Mesenchymal stem cell (in vitro differentiated cells and primary cell): ENCODE data around the gene GSN. TPM values are rescaled to one million over a fixed set of nuclear protein-coding genes. Genes with fewer than 3 reads are reported as not detected.

ENCODE experiments used
- DNase-seq: peaks from one replicate; pipeline ENCODE4 v3.0.0-alpha.2; 2013
- H2AFZ ChIP-seq: one replicate; pipeline ENCODE4 v1.6.1; 2013; ENCODE audit warnings: low read depth, mild to moderate bottlenecking, control low read depth, inconsistent platforms, low read length, moderate library complexity
- H2AK5ac ChIP-seq: 2 replicates; pipeline ENCODE4 v1.6.1; 2013; ENCODE audit warnings: low read length, moderate library complexity, mild to moderate bottlenecking, inconsistent platforms; ENCODE audit not compliant: severe bottlenecking
- H2BK120ac ChIP-seq: one replicate; pipeline ENCODE4 v1.6.1; 2013; ENCODE audit warnings: low read depth, mild to moderate bottlenecking, inconsistent platforms, low read length, moderate library complexity
- H2BK12ac ChIP-seq, 2 experiments: one replicate each; pipeline ENCODE4 v1.6.1; 2013; ENCODE audit warnings: inconsistent platforms in 2 of 2, low read length in 2 of 2, mild to moderate bottlenecking in 2 of 2, moderate library complexity in 2 of 2, control low read depth in 1 of 2
- H2BK15ac ChIP-seq: one replicate; pipeline ENCODE4 v1.6.1; 2013; ENCODE audit warnings: mild to moderate bottlenecking, low read depth, inconsistent platforms; ENCODE audit not compliant: poor library complexity, severe bottlenecking
- H2BK5ac ChIP-seq: 2 replicates; pipeline ENCODE4 v1.6.1; 2013; ENCODE audit warnings: low read depth, mild to moderate bottlenecking, low read length, control low read depth, inconsistent platforms; ENCODE audit not compliant: poor library complexity, severe bottlenecking
- H3K14ac ChIP-seq, 2 experiments: one replicate each; pipeline ENCODE4 v1.6.1; 2013; ENCODE audit warnings: inconsistent platforms in 2 of 2, low read length in 2 of 2, control low read depth in 1 of 2, mild to moderate bottlenecking in 1 of 2, moderate library complexity in 1 of 2
- H3K18ac ChIP-seq, 2 experiments: one replicate each; pipeline ENCODE4 v1.6.1; 2013; ENCODE audit warnings: inconsistent platforms in 2 of 2, low read length in 2 of 2, control low read depth in 1 of 2, low read depth in 1 of 2, mild to moderate bottlenecking in 1 of 2
- H3K23ac ChIP-seq, 2 experiments: one replicate each; pipeline ENCODE4 v1.6.1; 2013; ENCODE audit warnings: inconsistent platforms in 2 of 2, low read length in 2 of 2, mild to moderate bottlenecking in 2 of 2, moderate library complexity in 2 of 2, control low read depth in 1 of 2
- H3K27ac ChIP-seq: 2 replicates; pipeline ENCODE4 v1.5.1; 2013; ENCODE audit warnings: mild to moderate bottlenecking, moderate library complexity, low read length, control low read depth, inconsistent platforms; ENCODE audit not compliant: poor library complexity, severe bottlenecking
- H3K27me3 ChIP-seq, 2 experiments: 2 replicates each; pipeline versions ENCODE4 v1.6.1 to v1.7.0; 2013; ENCODE audit warnings: low read length in 2 of 2, mild to moderate bottlenecking in 2 of 2, moderate library complexity in 2 of 2, control low read depth in 1 of 2, inconsistent platforms in 1 of 2; ENCODE audit not compliant: control insufficient read depth in 1 of 2, insufficient read depth in 1 of 2
- H3K36me3 ChIP-seq, 2 experiments: 2 replicates each; pipeline versions ENCODE4 v1.6.1 to v1.7.0; 2013; ENCODE audit warnings: low read length in 2 of 2, control low read depth in 1 of 2, inconsistent platforms in 1 of 2, low read depth in 1 of 2, mild to moderate bottlenecking in 1 of 2; ENCODE audit not compliant: insufficient read depth in 2 of 2, control insufficient read depth in 1 of 2
- H3K4ac ChIP-seq, 2 experiments: one replicate each; pipeline ENCODE4 v1.6.1; 2013; ENCODE audit warnings: inconsistent platforms in 2 of 2, low read length in 2 of 2, mild to moderate bottlenecking in 2 of 2, moderate library complexity in 2 of 2, control low read depth in 1 of 2, low read depth in 1 of 2
- H3K4me1 ChIP-seq: 2 replicates; pipeline ENCODE4 v1.6.1; 2013; ENCODE audit warnings: low read depth, low read length, control low read depth; ENCODE audit not compliant: control insufficient read depth, insufficient read depth
- H3K4me2 ChIP-seq: 2 replicates; pipeline ENCODE4 v1.6.1; 2013; ENCODE audit warnings: low read length, mild to moderate bottlenecking, inconsistent platforms; ENCODE audit not compliant: poor library complexity, severe bottlenecking
- H3K4me3 ChIP-seq, 2 experiments: 2 replicates each; pipeline versions ENCODE4 v1.5.1 to v1.7.0; 2013; ENCODE audit warnings: low read length in 2 of 2, mild to moderate bottlenecking in 2 of 2, control low read depth in 1 of 2, low read depth in 1 of 2; ENCODE audit not compliant: insufficient read depth in 1 of 2
- H3K79me1 ChIP-seq: replicated peaks from 2 replicates; pipeline ENCODE4 v1.6.1; 2013; ENCODE audit warnings: mild to moderate bottlenecking, control low read depth, low read length, inconsistent platforms; ENCODE audit not compliant: poor library complexity, severe bottlenecking
- H3K9ac ChIP-seq: 2 replicates; pipeline ENCODE4 v1.7.0; 2013; ENCODE audit warnings: mild to moderate bottlenecking, low read length, moderate library complexity
- H3K9me3 ChIP-seq: 2 replicates; pipeline ENCODE4 v1.7.0; 2013; ENCODE audit warnings: mild to moderate bottlenecking, low read length; ENCODE audit not compliant: control insufficient read depth
- H4K8ac ChIP-seq: one replicate; pipeline ENCODE4 v1.6.1; 2013; ENCODE audit warnings: inconsistent platforms, mild to moderate bottlenecking, low read length, moderate library complexity
- H4K91ac ChIP-seq: one replicate; pipeline ENCODE4 v1.6.1; 2013; ENCODE audit warnings: mild to moderate bottlenecking, low read length, inconsistent platforms
- WGBS: methylation state at CpG from one replicate; pipeline ENCODE4 v1.1.7; 2013; ENCODE audit warnings: mixed read lengths; 5-methylcytosine and 5-hydroxymethylcytosine counted together
- polyA plus RNA-seq, 2 experiments: library from polyadenylated mRNA; stranded (reverse); fragments of 200-250 nt; gene quantifications; one replicate each; pipeline ENCODE4 v1.2.3, GENCODE V29; 2013

GSN gene
- 196 TPM for polyA plus RNA-seq (2013, experiment 1 of 2)
- 192 TPM for polyA plus RNA-seq (2013, experiment 2 of 2)

DNA sequence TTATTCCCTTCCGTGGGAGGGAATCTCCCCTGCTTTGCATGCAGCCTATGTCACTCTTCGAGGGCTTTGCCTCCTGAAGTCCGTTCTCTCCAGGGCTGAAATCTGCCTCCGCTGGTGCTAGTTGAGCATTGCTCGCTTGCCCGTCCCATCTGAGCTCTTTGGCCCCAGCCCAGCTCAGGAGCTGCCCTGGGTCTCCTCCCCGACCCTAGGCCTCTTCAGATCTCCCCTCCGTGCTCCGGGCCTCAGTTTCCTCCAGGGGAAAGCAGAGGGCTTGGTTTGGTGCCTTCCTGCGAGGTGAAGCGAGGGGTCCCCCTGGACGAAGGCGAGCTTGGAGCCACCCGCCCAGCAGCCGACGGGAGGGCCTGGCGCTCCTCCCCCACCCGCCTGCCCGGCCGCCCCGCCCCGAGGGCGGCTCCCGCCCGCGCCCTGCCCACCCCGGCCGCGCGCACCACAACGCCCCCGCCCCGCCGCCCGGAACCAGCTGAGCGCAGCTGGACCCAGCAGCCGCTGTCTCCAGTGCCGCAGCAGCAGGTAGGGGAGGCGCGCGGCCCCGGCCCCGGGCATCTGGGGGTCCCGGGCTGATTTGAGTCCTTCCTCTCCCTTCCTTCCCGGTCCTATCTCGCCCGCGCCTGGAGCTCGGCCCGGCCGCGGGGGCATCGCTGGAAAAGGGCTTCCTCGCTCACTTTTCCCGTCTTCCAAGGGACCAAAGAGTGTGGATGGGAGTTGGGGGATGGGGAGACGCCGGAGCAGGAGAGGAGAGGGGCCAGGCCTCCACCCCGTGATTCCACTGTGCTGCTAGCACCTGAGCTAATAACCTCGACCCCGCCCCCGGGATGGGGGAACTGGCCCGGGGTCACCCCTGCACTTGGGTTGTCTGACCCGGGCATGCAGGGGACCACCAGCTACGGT lies at the start of gene GSN:
Gene GSN, plus strand, starts transcription at position 474 of the 909 bp plus-strand sequence. CDS start 33,810 bp downstream, outside the sequence.
- Histone ChIP-seq H3K23ac (peak within 1 kb of the TSS in 1 of 2 experiments; percentile 25), H2AFZ (no peak within 1 kb of the TSS), H3K14ac (peak within 1 kb of the TSS in 1 of 2 experiments; percentile 90), H3K4me2 (peak within 1 kb of the TSS; percentile 68), H3K36me3 (peaks cover 3 to 4% of the 10 kb centered on the region in 2 experiments), H2BK15ac (peak within 1 kb of the TSS; percentile 85), H3K4ac (peak within 1 kb of the TSS; percentile 61 to 90), H2BK5ac (no peak within 1 kb of the TSS), H3K4me1 (peaks cover 23% of the 10 kb centered on the region), H2BK12ac (peak within 1 kb of the TSS; percentile 11 to 65), H2AK5ac (peak within 1 kb of the TSS; percentile 29), H3K9me3 (no peaks in the 10 kb centered on the region), H3K18ac (peak within 1 kb of the TSS; percentile 69 to 75), H3K79me1 (peaks cover 3% of the 10 kb centered on the region), H4K8ac (peak within 1 kb of the TSS; percentile 85), H4K91ac (peak within 1 kb of the TSS; percentile 46), H3K27ac (peak within 1 kb of the TSS; percentile 89), H2BK120ac (peak within 1 kb of the TSS; percentile 52), H3K27me3 (no peaks in the 10 kb centered on the region), H3K9ac (peak within 1 kb of the TSS; percentile 85), H3K4me3 (peak within 1 kb of the TSS; percentile 79 to 80)
- peak; percentile 80 for DNase-seq
- WGBS: 1% methylated on average over 42 of the region's 64 CpGs

DNA sequence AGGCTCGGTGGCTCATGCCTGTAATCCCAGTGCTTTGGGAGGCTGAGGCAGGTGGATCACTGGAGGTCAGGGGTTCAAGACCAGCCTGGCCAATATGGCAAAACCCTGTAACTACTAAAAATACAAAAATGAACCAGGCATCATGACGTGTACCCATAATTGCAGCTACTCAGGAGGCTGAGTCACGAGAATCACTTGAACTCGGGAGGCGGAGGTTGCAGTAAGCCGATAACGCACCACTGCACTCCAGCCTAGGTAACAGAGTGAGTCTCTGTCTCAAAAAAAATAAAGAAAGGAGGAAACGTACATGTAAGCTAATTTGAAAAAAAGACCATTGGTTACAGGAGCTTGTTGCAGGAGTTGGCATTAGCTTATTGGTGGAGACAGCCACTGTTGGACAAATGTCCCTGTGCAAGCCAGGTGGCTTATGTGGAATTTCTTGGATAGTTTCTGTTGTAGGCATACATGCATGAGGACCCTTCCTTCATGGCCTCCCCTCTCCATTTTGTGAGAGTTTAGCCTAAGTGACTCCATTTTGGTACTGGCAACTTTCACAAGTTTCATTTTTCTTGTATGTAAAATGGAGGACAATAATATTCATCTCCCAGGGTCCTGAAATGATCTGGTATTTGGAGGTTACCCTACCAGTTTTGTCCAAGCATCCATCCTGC lies 49.5 kb upstream of the GSN start:
- Histone ChIP-seq H4K91ac (no peak overlapping the region), H3K27me3 (no peaks in the 10 kb centered on the region), H3K23ac (no peak overlapping the region), H2AK5ac (no peak overlapping the region), H2AFZ (no peak overlapping the region), H3K27ac (no peak overlapping the region), H4K8ac (no peak overlapping the region), H2BK5ac (no peak overlapping the region), H3K9me3 (no peaks in the 10 kb centered on the region), H3K4me2 (no peak overlapping the region), H3K14ac (no peak overlapping the region), H2BK15ac (no peak overlapping the region), H3K9ac (no peak overlapping the region), H3K79me1 (no peaks in the 10 kb centered on the region), H2BK120ac (no peak overlapping the region), H3K18ac (no peak overlapping the region), H3K4ac (no peak overlapping the region), H3K36me3 (peaks cover 0 to 6% of the 10 kb centered on the region in 2 experiments), H2BK12ac (no peak overlapping the region), H3K4me1 (peaks cover 1% of the 10 kb centered on the region), H3K4me3 (no peak overlapping the region)
- 90% methylated on average over 8 of the region's 8 CpGs for WGBS
- DNase-seq: no peak

DNA sequence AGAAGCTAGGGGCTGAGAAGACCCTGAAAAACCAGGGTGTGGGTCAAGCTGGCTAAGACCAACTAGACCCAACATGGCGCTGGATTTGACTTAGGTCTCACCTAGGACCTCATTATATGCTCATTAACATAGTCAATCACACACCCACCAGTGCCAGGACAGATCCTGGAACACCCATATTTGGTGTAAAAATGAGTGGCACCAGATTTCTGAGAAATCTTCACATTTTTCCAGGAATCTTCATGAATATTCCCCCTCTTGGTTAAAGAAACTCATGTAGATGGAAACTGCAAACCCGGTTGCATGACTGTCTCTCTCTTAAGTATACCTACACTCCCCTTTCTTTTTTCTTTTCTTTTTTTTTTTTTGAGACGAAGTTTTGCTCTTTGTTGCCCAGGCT lies 48.4 kb upstream of the GSN start:
- Histone ChIP-seq H3K23ac (no peak overlapping the region), H4K91ac (no peak overlapping the region), H3K4ac (no peak overlapping the region), H2BK12ac (no peak overlapping the region), H3K9me3 (no peaks in the 10 kb centered on the region), H3K4me2 (no peak overlapping the region), H3K36me3 (peaks cover 0 to 6% of the 10 kb centered on the region in 2 experiments), H3K4me1 (peaks cover 1% of the 10 kb centered on the region), H3K4me3 (no peak overlapping the region), H3K18ac (no peak overlapping the region), H2BK15ac (no peak overlapping the region), H2BK5ac (no peak overlapping the region), H2BK120ac (no peak overlapping the region), H3K79me1 (no peaks in the 10 kb centered on the region), H3K27ac (no peak overlapping the region), H2AFZ (no peak overlapping the region), H3K27me3 (no peaks in the 10 kb centered on the region), H3K9ac (no peak overlapping the region), H4K8ac (no peak overlapping the region), H2AK5ac (no peak overlapping the region), H3K14ac (no peak overlapping the region)
- no peak for DNase-seq
- 96% methylated on average over 3 of the region's 3 CpGs for WGBS
